CD4-positive, alpha-beta T cell treated with Interleukin-1 beta for 1 hour (primary cell): ENCODE data around the gene NFATC2.
A peak's percentile ranks its signal among the peaks of the same experiment; 100 is the strongest.

Source experiments
- DNase-seq, 2 donors: peaks; one replicate each; pipeline ENCODE4 v3.0.0-alpha.2; 2020 to 2022

Gene NFATC2

GRCh38 chr20:51372176-51372803 is 170.2 kb downstream of the NFATC2 start:
- peak; percentile 44 to 62 for DNase-seq

GRCh38 chr20:51371720-51372119 is 170.8 kb downstream of the NFATC2 start:
- DNase-seq: no peak

- DNase-seq: no peak
Measured at GRCh38 chr20:51369503-51369902, 173.0 kb downstream of the NFATC2 start.

GRCh38 chr20:51368461-51369211 is 173.9 kb downstream of the NFATC2 start:
- DNase-seq: no peak

- DNase-seq: no peak
Measured at GRCh38 chr20:51366155-51366886, 176.2 kb downstream of the NFATC2 start.

- DNase-seq: no peak
Measured at GRCh38 chr20:51365670-51366069, 176.8 kb downstream of the NFATC2 start.

GRCh38 chr20:51363813-51364212 is 178.7 kb downstream of the NFATC2 start:
- DNase-seq: no peak

- no peak for DNase-seq
Measured at GRCh38 chr20:51363378-51363777, 179.1 kb downstream of the NFATC2 start.

- DNase-seq: no peak
Measured at GRCh38 chr20:51362254-51362653, 180.3 kb downstream of the NFATC2 start.

- no peak for DNase-seq
Measured at GRCh38 chr20:51361258-51361657, 181.3 kb downstream of the NFATC2 start.

GRCh38 chr20:51360451-51361201 is 181.9 kb downstream of the NFATC2 start:
- no peak for DNase-seq

GRCh38 chr20:51359947-51360346 is 182.6 kb downstream of the NFATC2 start:
- DNase-seq: no peak

GRCh38 chr20:51359401-51359800 is 183.1 kb downstream of the NFATC2 start:
- no peak for DNase-seq

- no peak for DNase-seq
Measured at GRCh38 chr20:51358032-51358724, 184.3 kb downstream of the NFATC2 start.

GRCh38 chr20:51357543-51357942 is 185.0 kb downstream of the NFATC2 start:
- DNase-seq: no peak

- no peak for DNase-seq
Measured at GRCh38 chr20:51356871-51357270, 185.6 kb downstream of the NFATC2 start.

GRCh38 chr20:51354769-51355319 is 187.7 kb downstream of the NFATC2 start:
- no peak for DNase-seq

- DNase-seq: no peak
Measured at GRCh38 chr20:51354191-51354768, 188.2 kb downstream of the NFATC2 start.

GRCh38 chr20:51353491-51353890 is 189.0 kb downstream of the NFATC2 start:
- DNase-seq: no peak

- DNase-seq: no peak
Measured at GRCh38 chr20:51352791-51353190, 189.7 kb downstream of the NFATC2 start.

GRCh38 chr20:51350941-51351631 is 191.4 kb downstream of the NFATC2 start:
- DNase-seq: no peak
